Activated naive CD8-positive, alpha-beta T cell treated with anti-CD3 and anti-CD28 coated beads, Interleukin-2, amount 50 U/mL, for 24 hours (primary cell): ENCODE measurements around the gene ZNF276.

Experiments used
- ATAC-seq: fragments of 150-1000 bp; cut with Tn5 transposase; one replicate; pipeline ENCODE4 v1.10.0; 2021
- DNase-seq: peaks from one replicate; pipeline ENCODE4 v3.0.0; 2021
- H3K27ac Mint-ChIP-seq: one replicate; pipeline ENCODE4 v1.8.0; 2021; ENCODE audit warnings: mild to moderate bottlenecking, mixed read lengths
- H3K27me3 Mint-ChIP-seq: one replicate; pipeline ENCODE4 v1.8.0; 2021; ENCODE audit warnings: mixed read lengths
- H3K36me3 Mint-ChIP-seq: one replicate; pipeline ENCODE4 v1.8.0; 2021; ENCODE audit warnings: low read depth, mixed read lengths
- H3K4me1 Mint-ChIP-seq: one replicate; pipeline ENCODE4 v1.8.0; 2021; ENCODE audit warnings: mixed read lengths
- H3K4me3 Mint-ChIP-seq: one replicate; pipeline ENCODE4 v1.8.0; 2021; ENCODE audit warnings: mild to moderate bottlenecking, moderate library complexity, mixed read lengths
- H3K9me3 Mint-ChIP-seq: one replicate; pipeline ENCODE4 v1.8.0; 2021; ENCODE audit warnings: mixed read lengths

The ZNF276 gene

GRCh38 chr16:89701425-89702406 is 19.6 kb upstream of the ZNF276 start, which contains the start of gene SPATA2L:
Gene SPATA2L (minus strand): TSS chr16:89701705. CDS start chr16:89701232, 473 bp downstream.
- no peaks in the 10 kb centered on the region for H3K9me3 Mint-ChIP-seq
- no peaks in the 10 kb centered on the region for H3K27me3 Mint-ChIP-seq
- no peak within 1 kb of the TSS for H3K27ac Mint-ChIP-seq
- peaks cover 26% of the 10 kb centered on the region for H3K4me1 Mint-ChIP-seq
- DNase-seq, result peak; percentile 97
- H3K4me3 Mint-ChIP-seq, result peak within 1 kb of the TSS; percentile 73
- ATAC-seq, result peak; percentile 66
- H3K36me3 Mint-ChIP-seq, result peaks cover 3% of the 10 kb centered on the region

GRCh38 chr16:89704281-89704680 is 17.1 kb upstream of the ZNF276 start:
- H3K4me1 Mint-ChIP-seq, result peaks cover 23% of the 10 kb centered on the region
- H3K27me3 Mint-ChIP-seq, result no peaks in the 10 kb centered on the region
- H3K36me3 Mint-ChIP-seq, result peaks cover under 1% of the 10 kb centered on the region
- H3K27ac Mint-ChIP-seq, result no peak overlapping the region
- no peak for DNase-seq
- no peak for ATAC-seq
- no peak overlapping the region for H3K4me3 Mint-ChIP-seq
- no peaks in the 10 kb centered on the region for H3K9me3 Mint-ChIP-seq

GRCh38 chr16:89705006-89705405 is 16.3 kb upstream of the ZNF276 start:
- no peaks in the 10 kb centered on the region for H3K9me3 Mint-ChIP-seq
- no peak for ATAC-seq
- no peak overlapping the region for H3K4me3 Mint-ChIP-seq
- no peaks in the 10 kb centered on the region for H3K27me3 Mint-ChIP-seq
- no peak for DNase-seq
- H3K36me3 Mint-ChIP-seq, result no peaks in the 10 kb centered on the region
- peaks cover 19% of the 10 kb centered on the region for H3K4me1 Mint-ChIP-seq
- no peak overlapping the region for H3K27ac Mint-ChIP-seq

DNA sequence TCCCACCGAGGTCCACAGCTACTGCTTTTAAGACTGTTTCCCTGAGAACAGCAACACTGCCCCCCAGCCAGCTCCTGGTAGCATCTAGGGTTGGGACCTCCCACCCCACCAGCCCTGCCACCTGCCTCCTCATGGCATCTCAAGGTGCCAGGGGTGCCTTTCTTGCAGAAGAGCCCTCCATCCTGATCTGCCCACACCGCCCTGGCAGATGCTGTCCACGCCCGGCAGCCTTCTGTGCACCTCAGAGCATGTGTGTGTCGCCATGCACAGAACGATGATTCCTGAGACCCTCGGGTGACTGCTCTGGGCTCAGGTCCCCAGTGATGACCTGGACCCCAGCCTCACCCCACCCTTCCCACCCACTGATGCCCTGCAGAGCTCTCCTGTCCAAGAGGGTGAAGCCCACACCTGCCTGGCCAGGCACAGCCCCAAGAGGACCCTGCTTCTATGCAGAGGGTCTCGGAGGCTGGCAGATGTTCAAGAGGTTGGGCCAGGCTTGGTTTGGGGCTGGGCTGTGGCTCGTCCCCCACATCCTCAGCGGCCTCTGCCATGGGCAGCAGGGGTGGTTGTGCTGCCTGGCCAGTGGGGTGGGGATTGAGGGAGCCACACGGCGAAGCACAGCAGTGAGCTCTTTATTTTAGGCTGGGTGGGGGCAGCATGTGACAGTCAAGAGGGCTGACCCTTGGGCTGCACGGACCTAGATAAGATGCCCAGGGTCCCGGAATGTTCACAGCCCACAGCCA is 14.6 kb upstream of the ZNF276 start:
- ATAC-seq, result no peak
- Mint-ChIP-seq H3K4me1 (peaks cover 13% of the 10 kb centered on the region), H3K27ac (no peak overlapping the region), H3K27me3 (no peaks in the 10 kb centered on the region), H3K4me3 (no peak overlapping the region), H3K9me3 (no peaks in the 10 kb centered on the region), H3K36me3 (no peaks in the 10 kb centered on the region)
- DNase-seq, result no peak

DNA sequence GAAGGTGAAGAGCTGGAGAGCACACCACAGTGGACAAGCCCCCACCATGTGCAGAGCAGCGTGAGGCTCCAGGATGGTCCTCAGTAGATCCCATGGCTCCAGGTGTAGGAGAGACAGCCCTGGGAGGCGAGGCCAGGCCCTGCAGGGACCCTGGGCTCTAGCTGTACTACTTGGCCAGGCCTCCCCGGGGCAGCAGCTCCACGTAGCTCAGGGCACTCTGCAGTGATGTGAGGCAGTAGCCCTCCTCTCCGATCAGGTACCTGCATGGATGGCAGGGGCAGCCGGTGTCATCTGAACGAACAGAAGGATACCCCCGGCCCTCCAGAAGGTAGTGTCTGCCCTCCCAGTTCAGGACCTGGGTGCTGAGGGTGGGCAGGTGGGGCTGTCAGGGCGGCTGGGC is 13.6 kb upstream of the ZNF276 start:
- ATAC-seq (no peak), DNase-seq (no peak)
- Mint-ChIP-seq H3K27me3 (no peaks in the 10 kb centered on the region), H3K36me3 (no peaks in the 10 kb centered on the region), H3K4me3 (no peak overlapping the region), H3K4me1 (peaks cover 9% of the 10 kb centered on the region), H3K27ac (no peak overlapping the region), H3K9me3 (no peaks in the 10 kb centered on the region)

- no peaks in the 10 kb centered on the region for H3K27me3 Mint-ChIP-seq
- H3K27ac Mint-ChIP-seq, result no peak overlapping the region
- no peak overlapping the region for H3K4me3 Mint-ChIP-seq
- DNase-seq (no peak), ATAC-seq (no peak)
- H3K9me3 Mint-ChIP-seq, result no peaks in the 10 kb centered on the region
- H3K36me3 Mint-ChIP-seq, result peaks cover 2% of the 10 kb centered on the region
- peaks cover 8% of the 10 kb centered on the region for H3K4me1 Mint-ChIP-seq
Observed at GRCh38 chr16:89708481-89708931, 12.8 kb upstream of the ZNF276 start.

GRCh38 chr16:89709166-89709565 is 12.2 kb upstream of the ZNF276 start:
- Mint-ChIP-seq H3K4me3 (no peak overlapping the region), H3K27me3 (no peaks in the 10 kb centered on the region), H3K27ac (no peak overlapping the region), H3K4me1 (peaks cover 11% of the 10 kb centered on the region), H3K9me3 (no peaks in the 10 kb centered on the region), H3K36me3 (peaks cover 7% of the 10 kb centered on the region)
- DNase-seq (no peak), ATAC-seq (no peak)

- no peaks in the 10 kb centered on the region for H3K9me3 Mint-ChIP-seq
- DNase-seq (no peak), ATAC-seq (no peak)
- H3K4me3 Mint-ChIP-seq, result no peak overlapping the region
- H3K27ac Mint-ChIP-seq, result no peak overlapping the region
- peaks cover 18% of the 10 kb centered on the region for H3K4me1 Mint-ChIP-seq
- peaks cover 13% of the 10 kb centered on the region for H3K36me3 Mint-ChIP-seq
- no peaks in the 10 kb centered on the region for H3K27me3 Mint-ChIP-seq
Observed at GRCh38 chr16:89709716-89710432, 11.5 kb upstream of the ZNF276 start.

DNA sequence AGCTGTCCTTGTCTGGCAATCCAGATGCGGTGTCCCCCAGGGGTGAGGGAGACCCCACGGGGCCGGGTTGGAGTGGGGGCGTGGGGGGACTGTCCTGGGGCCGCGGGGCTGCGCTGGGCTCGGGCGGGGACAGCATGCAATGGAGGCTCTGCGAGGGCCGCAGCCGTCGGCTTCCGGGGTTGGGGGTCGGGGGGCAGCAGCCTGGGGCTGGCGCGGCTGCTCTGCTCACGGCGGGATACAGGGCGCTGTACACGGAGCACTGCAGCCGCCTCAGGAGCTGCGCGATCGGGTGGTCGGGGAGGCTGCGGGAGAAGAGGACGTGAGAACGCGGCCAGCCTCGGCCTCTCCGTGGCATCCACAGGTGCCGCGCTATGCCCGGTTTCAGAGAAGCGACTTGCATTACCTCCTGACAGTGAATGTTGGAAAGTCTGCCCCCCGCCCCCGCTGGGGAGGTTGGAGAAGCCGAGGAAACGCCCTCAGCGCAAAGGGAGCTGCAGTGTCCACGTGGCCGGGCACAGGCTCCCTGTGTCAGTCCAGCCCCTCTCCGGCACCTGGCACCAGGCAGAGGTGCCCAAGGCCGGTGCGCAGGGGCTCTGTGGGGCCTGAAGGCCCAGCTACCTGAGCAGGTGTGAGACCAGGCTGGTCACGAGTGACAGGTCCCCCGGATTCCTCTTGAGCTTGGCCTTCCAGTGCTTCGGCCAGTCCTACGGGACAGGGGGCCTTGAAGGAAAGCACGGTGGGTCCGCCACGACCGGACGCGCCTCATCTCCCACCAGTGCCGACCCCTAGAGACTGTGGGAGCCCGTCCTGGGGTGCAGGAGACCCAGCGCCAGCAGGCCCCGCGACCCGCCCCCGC is 10.4 kb upstream of the ZNF276 start:
- ATAC-seq (no peak), DNase-seq (no peak)
- Mint-ChIP-seq H3K9me3 (no peaks in the 10 kb centered on the region), H3K27ac (no peak overlapping the region), H3K36me3 (peaks cover 15% of the 10 kb centered on the region), H3K27me3 (no peaks in the 10 kb centered on the region), H3K4me3 (no peak overlapping the region), H3K4me1 (peaks cover 17% of the 10 kb centered on the region)

- Mint-ChIP-seq H3K36me3 (peaks cover 15% of the 10 kb centered on the region), H3K4me3 (peak overlapping the region; percentile 81), H3K27ac (peak overlapping the region; percentile 69), H3K4me1 (peaks cover 14% of the 10 kb centered on the region), H3K9me3 (no peaks in the 10 kb centered on the region), H3K27me3 (no peaks in the 10 kb centered on the region)
- ATAC-seq (peak; percentile 71), DNase-seq (peak; percentile 92)
Observed at GRCh38 chr16:89711601-89712273, 9.6 kb upstream of the ZNF276 start.

- Mint-ChIP-seq H3K4me3 (peak overlapping the region; percentile 81), H3K36me3 (peaks cover 16% of the 10 kb centered on the region), H3K27me3 (no peaks in the 10 kb centered on the region), H3K27ac (peak overlapping the region; percentile 69), H3K4me1 (peaks cover 14% of the 10 kb centered on the region), H3K9me3 (no peaks in the 10 kb centered on the region)
- DNase-seq, result no peak
- no peak for ATAC-seq
Observed at GRCh38 chr16:89712274-89712781, 9.0 kb upstream of the ZNF276 start.

- H3K36me3 Mint-ChIP-seq, result peaks cover 25% of the 10 kb centered on the region
- H3K4me3 Mint-ChIP-seq, result no peak overlapping the region
- H3K4me1 Mint-ChIP-seq, result peaks cover 39% of the 10 kb centered on the region
- H3K9me3 Mint-ChIP-seq, result no peaks in the 10 kb centered on the region
- H3K27ac Mint-ChIP-seq, result no peak overlapping the region
- ATAC-seq, result no peak
- H3K27me3 Mint-ChIP-seq, result no peaks in the 10 kb centered on the region
- no peak for DNase-seq
Observed at GRCh38 chr16:89716493-89716892, 4.8 kb upstream of the ZNF276 start.
